ENCODE data around the gene LCN1.
"Not testable (repeated sequence)": the region's sequence is repeated elsewhere in the genome, so short reads cannot be mapped to it uniquely, and the experiment has no call there.

LCN1 gene

DNA sequence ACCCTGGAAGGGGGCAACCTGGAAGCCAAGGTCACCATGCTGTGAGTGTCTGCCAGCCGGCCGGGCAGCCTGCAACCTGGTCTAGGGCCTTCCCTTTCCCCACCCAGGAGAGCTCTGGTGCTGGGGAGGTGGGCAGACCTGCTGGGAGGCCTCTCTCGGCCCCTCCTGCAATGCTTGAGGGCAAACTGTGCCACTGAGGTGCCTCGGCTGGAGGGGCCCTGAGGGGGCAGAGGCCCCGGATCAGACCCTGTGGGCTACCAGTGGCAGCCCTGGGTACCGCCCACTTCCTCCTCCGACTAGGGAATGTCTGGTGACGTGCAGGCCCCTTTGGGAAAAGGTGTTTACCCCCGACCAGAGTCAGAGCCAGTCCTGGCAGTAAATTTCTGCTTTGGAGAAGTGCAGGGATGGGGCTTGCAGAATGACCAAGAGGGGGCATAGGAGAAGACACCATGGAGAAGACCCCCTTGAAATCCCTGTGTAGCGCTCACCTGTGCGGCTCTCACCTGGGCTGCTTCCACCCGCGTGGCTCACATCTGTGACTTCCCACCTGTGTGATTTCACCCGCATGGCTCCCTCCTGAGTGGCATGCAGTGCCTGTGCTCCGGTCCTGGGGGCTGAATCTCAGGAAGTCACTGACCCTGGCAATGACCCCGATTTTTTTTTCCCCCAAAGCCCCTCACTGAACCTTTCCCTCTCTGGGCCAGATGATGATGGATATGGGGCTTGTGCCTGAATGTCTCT is 1.1 kb downstream of the LCN1 start:
- H3K27me3 ChIP-seq (ENCODE audit: control insufficient read depth in 5 of 5, insufficient read depth in 4 of 5, low read length in 5 of 5), result peaks cover 21 to 42% (median 36%) of the 10 kb centered on the region in 5 donors

DNA sequence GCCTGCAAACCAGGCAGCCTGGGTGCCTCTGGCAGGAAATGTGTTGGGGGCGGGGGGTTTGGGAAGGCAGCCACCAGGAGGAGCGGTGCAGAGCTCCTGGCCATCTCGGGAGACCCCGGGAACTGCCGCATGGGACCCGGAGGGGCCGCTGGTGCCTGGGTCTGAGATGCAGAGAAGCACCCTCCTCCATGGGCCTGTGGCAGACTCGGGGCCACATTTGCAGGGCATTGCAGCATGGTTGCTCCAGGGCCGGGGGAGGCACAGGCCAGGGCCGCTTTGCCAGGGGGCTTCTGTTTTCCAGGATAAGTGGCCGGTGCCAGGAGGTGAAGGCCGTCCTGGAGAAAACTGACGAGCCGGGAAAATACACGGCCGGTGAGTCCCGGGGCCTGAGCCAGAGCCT is 1.7 kb downstream of the LCN1 start:
- H3K4me3 ChIP-seq (ENCODE audit: low read depth in 1 of 5, low read length in 5 of 5), result no peak overlapping the region
- H3K36me3 ChIP-seq (ENCODE audit: control insufficient read depth in 5 of 5, insufficient read depth in 5 of 5, low read length in 5 of 5), result no peaks in the 10 kb centered on the region
- H3K9me3 ChIP-seq (ENCODE audit: control insufficient read depth in 5 of 5, low read length in 5 of 5), result no peaks in the 10 kb centered on the region
- no peak overlapping the region for H3K27ac ChIP-seq (ENCODE audit: low read depth, low read length)
- no peak overlapping the region for H3K9ac ChIP-seq (ENCODE audit: low read length in 5 of 5)
- peaks cover 21 to 42% (median 36%) of the 10 kb centered on the region in 5 donors for H3K27me3 ChIP-seq (ENCODE audit: control insufficient read depth in 5 of 5, insufficient read depth in 4 of 5, low read length in 5 of 5)
- no peaks in the 10 kb centered on the region for H3K4me1 ChIP-seq (ENCODE audit: control insufficient read depth in 5 of 5, insufficient read depth in 5 of 5, low read length in 5 of 5)

More for the DNA sequence above, 1.1 kb downstream of the LCN1 start:
- H3K27ac ChIP-seq (ENCODE audit: low read depth, low read length), result no peak overlapping the region
- no peak overlapping the region for H3K4me3 ChIP-seq (ENCODE audit: low read depth in 1 of 5, low read length in 5 of 5)
- no peaks in the 10 kb centered on the region for H3K4me1 ChIP-seq (ENCODE audit: control insufficient read depth in 5 of 5, insufficient read depth in 5 of 5, low read length in 5 of 5)
- no peaks in the 10 kb centered on the region for H3K9me3 ChIP-seq (ENCODE audit: control insufficient read depth in 5 of 5, low read length in 5 of 5)
- no peak overlapping the region for H3K9ac ChIP-seq (ENCODE audit: low read length in 5 of 5)
- no peaks in the 10 kb centered on the region for H3K36me3 ChIP-seq (ENCODE audit: control insufficient read depth in 5 of 5, insufficient read depth in 5 of 5, low read length in 5 of 5)

DNA sequence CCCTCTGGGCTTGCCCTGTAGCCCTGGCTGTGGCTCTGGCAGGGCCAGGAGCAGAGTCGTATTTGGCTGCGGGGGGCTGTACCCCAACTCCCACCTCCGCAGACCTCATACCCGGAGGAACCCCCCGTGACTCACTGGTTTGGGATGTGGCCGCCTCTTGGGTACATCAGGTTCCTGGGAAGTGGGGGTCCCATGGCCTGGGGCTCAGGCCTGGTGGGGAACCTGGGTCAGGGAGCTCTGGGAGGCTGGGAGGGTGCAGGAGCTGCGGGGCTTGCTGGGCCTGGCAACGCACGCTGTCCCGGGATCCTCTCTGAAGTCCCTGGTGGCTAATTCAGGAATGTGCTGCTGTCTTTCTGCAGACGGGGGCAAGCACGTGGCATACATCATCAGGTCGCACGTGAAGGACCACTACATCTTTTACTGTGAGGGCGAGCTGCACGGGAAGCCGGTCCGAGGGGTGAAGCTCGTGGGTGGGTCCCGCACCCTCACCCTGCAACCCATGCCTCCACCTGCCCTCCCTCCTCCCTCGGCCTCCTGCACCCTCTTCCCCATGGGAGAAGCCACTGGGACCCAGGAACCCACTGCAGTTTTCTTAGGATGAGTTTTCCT is 2.4 kb downstream of the LCN1 start:
- Histone ChIP-seq H3K36me3 (ENCODE audit: control insufficient read depth in 5 of 5, insufficient read depth in 5 of 5, low read length in 5 of 5) (no peaks in the 10 kb centered on the region), H3K9me3 (ENCODE audit: control insufficient read depth in 5 of 5, low read length in 5 of 5) (no peaks in the 10 kb centered on the region), H3K4me3 (ENCODE audit: low read depth in 1 of 5, low read length in 5 of 5) (no peak overlapping the region), H3K27me3 (ENCODE audit: control insufficient read depth in 5 of 5, insufficient read depth in 4 of 5, low read length in 5 of 5) (peaks cover 23 to 42% (median 36%) of the 10 kb centered on the region in 5 donors), H3K4me1 (ENCODE audit: control insufficient read depth in 5 of 5, insufficient read depth in 5 of 5, low read length in 5 of 5) (no peaks in the 10 kb centered on the region), H3K9ac (ENCODE audit: low read length in 5 of 5) (no peak overlapping the region), H3K27ac (ENCODE audit: low read depth, low read length) (no peak overlapping the region)

DNA sequence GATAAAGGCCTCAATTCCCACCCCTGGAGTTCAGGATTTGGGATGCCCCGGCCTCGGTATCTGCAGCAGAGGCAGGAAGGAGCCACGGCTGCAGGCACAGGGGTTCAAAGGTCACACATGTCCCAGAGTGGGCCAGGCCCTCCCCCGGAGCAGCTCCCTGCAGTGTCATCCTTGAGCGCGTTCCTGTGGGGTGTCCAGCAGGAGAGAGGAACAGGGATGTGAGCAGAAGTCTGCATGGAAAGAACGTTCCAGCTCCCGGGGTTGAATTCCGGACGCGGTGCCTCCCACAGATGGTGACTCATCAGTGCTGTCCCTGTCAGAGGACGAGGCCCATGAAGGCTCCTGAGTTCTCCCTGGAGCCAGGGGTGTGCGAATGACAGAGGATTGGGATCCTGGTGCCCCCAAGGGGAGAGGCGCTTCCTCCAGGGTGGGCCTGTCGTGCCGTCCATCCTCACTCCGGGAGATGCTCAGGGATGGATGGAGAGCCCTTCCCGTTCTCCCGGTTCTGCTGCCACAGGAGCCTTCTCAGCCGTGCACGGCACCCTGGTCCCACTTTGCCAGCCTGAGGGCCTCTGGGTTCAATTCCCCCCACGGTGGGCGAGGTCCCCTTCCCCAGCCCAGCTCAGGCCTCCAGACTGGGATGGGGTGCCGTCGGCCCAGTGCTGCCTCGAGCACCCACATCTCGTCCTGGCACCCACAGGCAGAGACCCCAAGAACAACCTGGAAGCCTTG is 3.1 kb downstream of the LCN1 start:
- Histone ChIP-seq H3K9ac (ENCODE audit: low read length in 5 of 5) (no peak overlapping the region), H3K27ac (ENCODE audit: low read depth, low read length) (no peak overlapping the region), H3K27me3 (ENCODE audit: control insufficient read depth in 5 of 5, insufficient read depth in 4 of 5, low read length in 5 of 5) (peaks cover 23 to 42% (median 36%) of the 10 kb centered on the region in 5 donors), H3K9me3 (ENCODE audit: control insufficient read depth in 5 of 5, low read length in 5 of 5) (no peaks in the 10 kb centered on the region), H3K36me3 (ENCODE audit: control insufficient read depth in 5 of 5, insufficient read depth in 5 of 5, low read length in 5 of 5) (no peaks in the 10 kb centered on the region), H3K4me1 (ENCODE audit: control insufficient read depth in 5 of 5, insufficient read depth in 5 of 5, low read length in 5 of 5) (no peaks in the 10 kb centered on the region), H3K4me3 (ENCODE audit: low read depth in 1 of 5, low read length in 5 of 5) (no peak overlapping the region)

DNA sequence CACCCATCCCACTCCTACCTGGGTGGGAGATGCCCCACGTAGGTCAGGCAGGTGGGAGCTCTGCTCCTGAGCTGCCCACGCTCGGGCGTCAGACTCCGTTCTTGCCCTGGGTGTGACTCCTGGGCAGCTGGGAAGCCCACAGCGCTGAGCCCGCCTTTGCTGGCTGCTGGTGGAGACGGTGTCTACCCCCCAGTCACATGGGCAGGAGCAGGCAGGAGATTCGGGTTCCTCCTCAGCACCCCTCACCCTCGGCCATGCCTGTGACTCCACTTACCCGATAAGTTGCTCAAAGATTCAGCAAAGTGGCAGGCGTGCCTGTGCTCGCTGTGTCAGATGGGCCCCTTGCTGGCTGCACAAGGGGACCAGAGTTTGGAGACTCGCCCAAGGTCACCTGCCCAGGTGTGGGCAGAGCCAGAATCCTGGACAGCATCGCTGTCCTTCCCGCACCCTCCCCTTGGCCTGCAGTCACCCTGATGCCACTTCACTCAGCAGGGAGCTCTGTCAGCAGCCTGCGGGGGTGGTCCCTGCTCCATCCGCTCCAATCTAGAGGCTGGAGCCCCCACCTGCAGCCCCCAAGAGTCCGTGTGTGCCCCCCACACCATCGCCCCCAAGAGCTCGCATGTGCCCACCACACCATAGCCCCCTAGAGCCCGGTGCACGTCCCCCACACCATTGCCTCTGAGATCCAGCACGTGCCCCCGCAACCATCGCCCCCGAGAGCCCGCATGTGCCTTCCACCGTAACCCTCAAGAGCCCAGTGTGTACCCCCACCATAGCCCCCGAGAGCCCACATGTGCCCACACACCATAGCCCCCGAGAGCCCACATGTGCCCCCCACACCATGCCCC is 4.2 kb downstream of the LCN1 start:
- Histone ChIP-seq H3K27ac (ENCODE audit: low read depth, low read length) (no peak overlapping the region), H3K9me3 (ENCODE audit: control insufficient read depth in 5 of 5, low read length in 5 of 5) (peaks cover 0 to 3% (median 0%) of the 10 kb centered on the region in 5 donors), H3K27me3 (ENCODE audit: control insufficient read depth in 5 of 5, insufficient read depth in 4 of 5, low read length in 5 of 5) (peaks cover 24 to 43% (median 36%) of the 10 kb centered on the region in 5 donors), H3K36me3 (ENCODE audit: control insufficient read depth in 5 of 5, insufficient read depth in 5 of 5, low read length in 5 of 5) (no peaks in the 10 kb centered on the region), H3K9ac (ENCODE audit: low read length in 5 of 5) (no peak overlapping the region), H3K4me1 (ENCODE audit: control insufficient read depth in 5 of 5, insufficient read depth in 5 of 5, low read length in 5 of 5) (no peaks in the 10 kb centered on the region), H3K4me3 (ENCODE audit: low read depth in 1 of 5, low read length in 5 of 5) (no peak overlapping the region)

DNA sequence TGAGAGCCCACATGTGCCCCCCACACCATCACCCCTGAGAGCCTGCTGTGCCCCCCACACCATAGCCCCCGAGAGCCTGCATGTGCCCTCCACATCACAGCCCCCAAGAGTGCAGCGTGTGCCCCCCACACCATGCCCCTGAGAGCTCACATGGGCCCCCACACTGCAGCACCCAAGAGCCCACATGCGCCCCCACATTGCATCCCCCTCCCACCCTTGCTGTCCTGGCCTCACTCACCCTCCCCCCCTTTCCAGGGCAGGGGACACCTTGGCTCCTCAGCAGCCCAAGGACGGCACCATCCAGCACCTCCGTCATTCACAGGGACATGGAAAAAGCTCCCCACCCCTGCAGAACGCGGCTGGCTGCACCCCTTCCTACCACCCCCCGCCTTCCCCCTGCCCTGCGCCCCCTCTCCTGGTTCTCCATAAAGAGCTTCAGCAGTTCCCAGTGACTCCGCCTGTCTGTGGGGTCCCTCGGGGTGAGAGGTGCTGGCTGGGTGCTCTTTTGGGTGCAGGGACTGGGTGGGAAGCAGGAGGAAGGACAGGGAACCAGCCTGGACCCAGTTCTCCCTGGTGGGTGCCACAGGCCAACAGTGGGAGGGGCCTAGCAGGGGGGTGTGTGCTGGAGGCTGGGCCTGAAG is 5.0 kb downstream of the LCN1 start:
- H3K4me1 ChIP-seq (ENCODE audit: control insufficient read depth in 5 of 5, insufficient read depth in 5 of 5, low read length in 5 of 5), result no peaks in the 10 kb centered on the region

DNA sequence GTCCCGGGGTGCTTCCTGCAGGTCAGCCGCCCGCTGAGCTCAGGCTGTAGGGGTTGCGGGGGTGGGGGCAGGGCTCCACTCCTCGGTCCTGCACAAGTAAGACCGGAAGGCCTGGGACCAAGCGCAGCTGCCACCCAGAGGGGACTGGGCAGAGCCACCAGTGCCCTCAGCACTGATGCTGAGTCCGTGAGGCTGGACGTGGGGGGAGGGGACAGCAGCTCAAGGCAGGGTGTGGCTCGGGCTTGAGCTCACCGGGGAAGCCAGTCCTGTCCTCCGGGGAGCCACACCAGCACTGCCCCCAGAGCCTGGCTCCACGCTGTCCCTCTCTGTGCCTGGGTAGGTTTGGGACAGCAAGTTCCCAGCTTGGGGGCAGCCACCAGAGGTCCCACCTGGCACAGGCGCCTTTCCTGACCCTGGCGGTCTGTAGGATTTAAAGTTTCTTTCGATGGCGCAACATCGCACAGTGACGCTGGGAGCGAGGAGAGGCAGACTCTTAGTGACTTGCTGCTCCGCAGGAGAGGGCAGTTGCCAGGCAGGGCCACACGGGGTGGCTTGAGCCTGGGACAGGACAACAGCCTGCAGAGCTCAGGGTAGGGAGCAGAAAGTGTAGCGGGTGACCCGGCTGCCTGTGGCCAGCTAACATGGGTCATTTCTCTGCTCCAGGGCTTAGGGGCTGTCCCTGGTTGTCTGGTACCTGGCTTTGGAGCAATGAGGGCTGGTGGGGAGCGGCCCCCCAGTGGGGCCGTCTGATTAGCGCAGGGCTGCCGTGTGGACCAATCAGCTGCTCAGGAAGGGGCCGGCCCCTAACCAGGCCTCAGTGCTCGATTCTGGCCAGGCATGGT is 5.7 kb downstream of the LCN1 start:
- Histone ChIP-seq H3K27me3 (ENCODE audit: control insufficient read depth in 5 of 5, insufficient read depth in 4 of 5, low read length in 5 of 5) (peaks cover 27 to 46% (median 30%) of the 10 kb centered on the region in 5 donors), H3K27ac (ENCODE audit: low read depth, low read length) (no peak overlapping the region), H3K9me3 (ENCODE audit: control insufficient read depth in 5 of 5, low read length in 5 of 5) (peaks cover 0 to 7% (median 0%) of the 10 kb centered on the region in 5 donors), H3K4me3 (ENCODE audit: low read depth in 1 of 5, low read length in 5 of 5) (no peak overlapping the region), H3K9ac (ENCODE audit: low read length in 5 of 5) (no peak overlapping the region), H3K4me1 (ENCODE audit: control insufficient read depth in 5 of 5, insufficient read depth in 5 of 5, low read length in 5 of 5) (no peaks in the 10 kb centered on the region), H3K36me3 (ENCODE audit: control insufficient read depth in 5 of 5, insufficient read depth in 5 of 5, low read length in 5 of 5) (no peaks in the 10 kb centered on the region)

More for the DNA sequence above, 5.0 kb downstream of the LCN1 start:
- Histone ChIP-seq H3K27me3 (ENCODE audit: control insufficient read depth in 5 of 5, insufficient read depth in 4 of 5, low read length in 5 of 5) (peaks cover 26 to 47% (median 33%) of the 10 kb centered on the region in 5 donors), H3K4me3 (ENCODE audit: low read depth in 1 of 5, low read length in 5 of 5) (no peak overlapping the region), H3K9me3 (ENCODE audit: control insufficient read depth in 5 of 5, low read length in 5 of 5) (peaks cover 0 to 7% (median 0%) of the 10 kb centered on the region in 5 donors), H3K9ac (ENCODE audit: low read length in 5 of 5) (no peak overlapping the region), H3K36me3 (ENCODE audit: control insufficient read depth in 5 of 5, insufficient read depth in 5 of 5, low read length in 5 of 5) (no peaks in the 10 kb centered on the region), H3K27ac (ENCODE audit: low read depth, low read length) (no peak overlapping the region)

DNA sequence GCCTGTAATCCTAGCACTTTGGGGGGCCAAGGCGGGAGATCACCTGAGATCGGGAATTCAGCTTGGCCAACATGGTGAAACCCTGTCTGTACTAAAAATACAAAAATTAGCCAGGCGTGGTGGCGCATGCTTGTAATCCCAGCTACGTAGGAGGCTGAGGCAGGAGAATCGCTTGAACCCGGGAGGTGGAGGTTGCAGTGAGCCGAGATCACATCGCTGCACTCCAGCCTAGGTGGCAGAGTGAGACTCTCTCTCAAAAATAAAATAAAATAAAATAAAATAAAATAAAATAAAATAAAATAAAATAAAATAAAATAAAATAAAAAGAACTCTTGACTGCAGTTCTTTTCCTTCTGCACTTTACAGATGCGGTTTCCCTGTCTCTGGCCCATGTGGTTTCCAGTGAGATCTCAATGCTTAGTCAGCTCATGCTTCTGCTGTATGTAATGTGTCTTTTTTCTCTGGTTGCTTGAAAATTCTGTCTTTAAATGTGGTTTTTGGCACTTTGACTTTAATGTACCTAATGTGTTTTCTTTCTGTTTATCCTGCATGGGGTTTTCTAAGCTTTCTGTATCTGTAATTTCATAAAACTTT is 7.7 kb downstream of the LCN1 start:
- not testable (repeated sequence) for H3K36me3 ChIP-seq (ENCODE audit: control insufficient read depth in 5 of 5, insufficient read depth in 5 of 5, low read length in 5 of 5); H3K4me1 ChIP-seq (ENCODE audit: control insufficient read depth in 5 of 5, insufficient read depth in 5 of 5, low read length in 5 of 5); H3K9ac ChIP-seq (ENCODE audit: low read length in 5 of 5); H3K9me3 ChIP-seq (ENCODE audit: control insufficient read depth in 5 of 5, low read length in 5 of 5); H3K27ac ChIP-seq (ENCODE audit: low read depth, low read length); H3K4me3 ChIP-seq (ENCODE audit: low read depth in 1 of 5, low read length in 5 of 5)
- H3K27me3 ChIP-seq (ENCODE audit: control insufficient read depth in 5 of 5, insufficient read depth in 4 of 5, low read length in 5 of 5), result peaks cover 15 to 35% (median 21%) of the 10 kb centered on the region in 5 donors
